ENCODE results near the gene RBP5. TPM values are rescaled to one million over a fixed set of nuclear protein-coding genes. Genes with fewer than 3 reads are reported as not detected.

Gene RBP5
- total and polyA plus RNA-seq, 8 donors, result 3.3 to 5.3 (median 5.0) TPM; not detected in 5

GRCh38 chr12:7103837-7104584 lies 24.7 kb downstream of the RBP5 start:
- WGBS, 5 donors, result 90 to 94% (median 92%) methylated on average over 14 of the region's 14 CpGs
- Histone ChIP-seq H3K9me3 (no peaks in the 10 kb centered on the region), H3K27ac (no peak overlapping the region), H3K4me3 (no peak overlapping the region), H3K36me3 (peaks cover 15 to 65% (median 46%) of the 10 kb centered on the region in 4 donors), H3K27me3 (no peaks in the 10 kb centered on the region), H3K4me1 (peaks cover 10 to 36% (median 17%) of the 10 kb centered on the region in 4 donors)
- TF ChIP-seq, protein P1, sequence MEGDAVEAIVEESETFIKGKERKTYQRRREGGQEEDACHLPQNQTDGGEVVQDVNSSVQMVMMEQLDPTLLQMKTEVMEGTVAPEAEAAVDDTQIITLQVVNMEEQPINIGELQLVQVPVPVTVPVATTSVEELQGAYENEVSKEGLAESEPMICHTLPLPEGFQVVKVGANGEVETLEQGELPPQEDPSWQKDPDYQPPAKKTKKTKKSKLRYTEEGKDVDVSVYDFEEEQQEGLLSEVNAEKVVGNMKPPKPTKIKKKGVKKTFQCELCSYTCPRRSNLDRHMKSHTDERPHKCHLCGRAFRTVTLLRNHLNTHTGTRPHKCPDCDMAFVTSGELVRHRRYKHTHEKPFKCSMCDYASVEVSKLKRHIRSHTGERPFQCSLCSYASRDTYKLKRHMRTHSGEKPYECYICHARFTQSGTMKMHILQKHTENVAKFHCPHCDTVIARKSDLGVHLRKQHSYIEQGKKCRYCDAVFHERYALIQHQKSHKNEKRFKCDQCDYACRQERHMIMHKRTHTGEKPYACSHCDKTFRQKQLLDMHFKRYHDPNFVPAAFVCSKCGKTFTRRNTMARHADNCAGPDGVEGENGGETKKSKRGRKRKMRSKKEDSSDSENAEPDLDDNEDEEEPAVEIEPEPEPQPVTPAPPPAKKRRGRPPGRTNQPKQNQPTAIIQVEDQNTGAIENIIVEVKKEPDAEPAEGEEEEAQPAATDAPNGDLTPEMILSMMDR (IDR thresholded peaks at IDR 0.05), result no peak
- TF ChIP-seq POLR2A (IDR thresholded peaks at IDR 0.05), result no peak
- TF ChIP-seq EP300 (IDR thresholded peaks at IDR 0.05), result no peak
- no peak for TF ChIP-seq POLR2AphosphoS5 (IDR thresholded peaks at IDR 0.05)
- intact Hi-C loops (cut with DNase I; ENCODE audit: low total_unique reads), result no loop called here
- peak in 1 of 2 donors; percentile 0 for DNase-seq

DNA sequence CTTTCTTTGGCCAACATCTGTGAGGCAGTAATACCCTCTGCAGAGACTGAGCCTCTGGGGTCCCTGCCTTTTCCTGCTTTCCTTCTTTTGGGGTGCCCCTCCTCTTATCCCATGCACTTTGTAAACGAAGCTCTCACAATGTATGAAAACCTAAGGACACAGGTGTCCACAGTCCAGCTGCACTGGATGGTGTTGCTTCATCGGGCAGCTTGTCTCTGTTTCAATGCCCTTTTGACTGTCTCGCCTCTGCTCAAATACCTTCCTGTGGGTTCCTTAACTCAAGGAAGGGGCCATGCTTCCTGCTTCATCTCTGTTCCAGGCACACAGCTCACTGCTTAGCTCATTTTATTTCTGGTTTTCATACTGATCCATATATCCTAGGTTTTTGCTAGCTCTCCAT lies 26.1 kb downstream of the RBP5 start:
- intact Hi-C loops (cut with DNase I; ENCODE audit: low total_unique reads), result no loop called here
- Histone ChIP-seq H3K27ac (no peak overlapping the region), H3K4me3 (no peak overlapping the region), H3K9me3 (no peaks in the 10 kb centered on the region), H3K4me1 (peaks cover 6 to 31% (median 11%) of the 10 kb centered on the region in 4 donors), H3K27me3 (no peaks in the 10 kb centered on the region), H3K36me3 (peaks cover 15 to 79% (median 59%) of the 10 kb centered on the region in 4 donors)
- TF ChIP-seq POLR2AphosphoS5 (IDR thresholded peaks at IDR 0.05) (no peak), EP300 (IDR thresholded peaks at IDR 0.05) (no peak)
- DNase-seq, result no peak
- 68 to 85% (median 76%) methylated on average over 3 of the region's 3 CpGs for WGBS, 5 donors

GRCh38 chr12:7101694-7102131 lies 27.0 kb downstream of the RBP5 start:
- 84 to 92% (median 86%) methylated on average over 7 to 10 of the region's 10 CpGs for WGBS, 5 donors
- peaks cover 15 to 88% (median 63%) of the 10 kb centered on the region in 4 donors for H3K36me3 ChIP-seq

GRCh38 chr12:7101047-7101693 lies 27.5 kb downstream of the RBP5 start:
- H3K4me1 ChIP-seq, result peaks cover 0 to 17% (median 2%) of the 10 kb centered on the region in 4 donors
- H3K4me3 ChIP-seq, result no peak overlapping the region
- WGBS, 5 donors, result 85 to 96% (median 92%) methylated on average over 4 of the region's 4 CpGs
- TF ChIP-seq, protein P1 (IDR thresholded peaks at IDR 0.05), result no peak
- TF ChIP-seq EP300 (IDR thresholded peaks at IDR 0.05) (no peak), POLR2A (IDR thresholded peaks at IDR 0.05) (no peak)
- H3K9me3 ChIP-seq, result no peaks in the 10 kb centered on the region
- H3K27me3 ChIP-seq, result no peaks in the 10 kb centered on the region
- intact Hi-C loops (cut with DNase I; ENCODE audit: low total_unique reads), result no loop called here
- peak overlapping the region in 2 of 5 donors; percentile 20 to 24 for H3K27ac ChIP-seq
- H3K36me3 ChIP-seq, result peaks cover 15 to 90% (median 63%) of the 10 kb centered on the region in 4 donors
- no peak for DNase-seq

More at GRCh38 chr12:7101694-7102131, 27.0 kb downstream of the RBP5 start:
- H3K4me3 ChIP-seq, result peak overlapping the region in 1 of 4 donors; percentile 7
- H3K4me1 ChIP-seq, result peaks cover 0 to 22% (median 4%) of the 10 kb centered on the region in 4 donors
- peak overlapping the region in 2 of 5 donors; percentile 20 to 24 for H3K27ac ChIP-seq
- TF ChIP-seq POLR2A (IDR thresholded peaks at IDR 0.05), result no peak
- TF ChIP-seq, protein P1 (IDR thresholded peaks at IDR 0.05), result no peak
- TF ChIP-seq EP300 (IDR thresholded peaks at IDR 0.05), result no peak
- TF ChIP-seq POLR2AphosphoS5 (IDR thresholded peaks at IDR 0.05), result no peak
- no peak for DNase-seq
- H3K27me3 ChIP-seq, result no peaks in the 10 kb centered on the region
- intact Hi-C loops (cut with DNase I; ENCODE audit: low total_unique reads), result no loop called here
- H3K9me3 ChIP-seq, result no peaks in the 10 kb centered on the region

Measured in stomach (tissue), 9 donors.